GM12878 (cell line): Measurements from ENCODE around the gene SLIRP. TPM values are rescaled to one million over a fixed set of nuclear protein-coding genes. Genes with fewer than 3 reads are reported as not detected.

ENCODE experiments used
- BACH1 ChIP-seq: fragments of 450-650 bp; IDR thresholded peaks from 2 replicates; pipeline ENCODE4 v1.6.1; 2017; ENCODE audit warnings: mild to moderate bottlenecking, borderline replicate concordance
- MYC ChIP-seq: IDR thresholded peaks from 2 replicates; pipeline ENCODE4 v1.6.1; 2011; ENCODE audit warnings: mild to moderate bottlenecking, low read length, moderate library complexity, inconsistent platforms; ENCODE audit not compliant: insufficient read depth, insufficient replicate concordance, insufficient read length, severe bottlenecking
- NFXL1 ChIP-seq: fragments of 450-650 bp; IDR thresholded peaks from 2 replicates; pipeline ENCODE4 v1.6.1; 2017; ENCODE audit warnings: antibody characterized with exemption, mild to moderate bottlenecking, borderline replicate concordance
- POU2F2 ChIP-seq: IDR thresholded peaks from 3 replicates; pipeline ENCODE4 v1.6.1; 2011; ENCODE audit warnings: low read depth, mild to moderate bottlenecking, low read length, borderline replicate concordance
- polyA plus RNA-seq, 11 experiments: library from polyadenylated mRNA; depleted of rRNA in 4 of 11; unstranded in 6 of 11; stranded (reverse) in 5 of 11; fragments of >200 nt; fragmentation: Nextera tagmentation in 4 of 11; fragmentation: Illumina TruSeq in 1 of 11; extraction: Ambion mirVana in 4 of 11; extraction: Trizol in 1 of 11; gene quantifications; 1 replicate in 1 of 11; 2 replicates in 10 of 11; pipeline versions ENCODE4 v1.2.1 to v1.2.3, GENCODE V29; 2011 to 2016; ENCODE audit warnings: inconsistent platforms in 2 of 11, missing spikeins in 2 of 11, low read depth in 1 of 11
- total RNA-seq, 4 experiments: library from RNA; depleted of rRNA in 3 of 4; stranded (reverse); fragments of >200 nt in 3 of 4; fragmentation: Illumina TruSeq in 1 of 4; extraction: Trizol in 1 of 4; gene quantifications; 2 replicates each; pipeline versions ENCODE4 v1.2.1 to v1.2.3, GENCODE V29; 2013 to 2021
- TF ChIP-seq, protein P1 (sequence below): fragments of 150-350 bp; IDR thresholded peaks from 2 replicates; pipeline ENCODE4 v1.6.1; 2016; ENCODE audit warnings: low read depth, low read length
- TF ChIP-seq, protein P2 (sequence below): IDR thresholded peaks from 2 replicates; pipeline ENCODE4 v1.6.1; 2011; ENCODE audit warnings: mild to moderate bottlenecking, low read depth, low read length, moderate library complexity; ENCODE audit not compliant: insufficient replicate concordance
- TF ChIP-seq, protein P3 (sequence below): fragments of 450-650 bp; IDR thresholded peaks from 2 replicates; pipeline ENCODE4 v1.6.1; 2017; ENCODE audit warnings: mild to moderate bottlenecking, low read depth, inconsistent platforms; ENCODE audit not compliant: poor library complexity, severe bottlenecking

Gene SLIRP
- total and polyA plus RNA-seq, 10 of the 15 experiments (the other 5 are each of a cell fraction or from before 2014, with no cell fraction given) = 196 to 1,510 (median 596) TPM

DNA sequence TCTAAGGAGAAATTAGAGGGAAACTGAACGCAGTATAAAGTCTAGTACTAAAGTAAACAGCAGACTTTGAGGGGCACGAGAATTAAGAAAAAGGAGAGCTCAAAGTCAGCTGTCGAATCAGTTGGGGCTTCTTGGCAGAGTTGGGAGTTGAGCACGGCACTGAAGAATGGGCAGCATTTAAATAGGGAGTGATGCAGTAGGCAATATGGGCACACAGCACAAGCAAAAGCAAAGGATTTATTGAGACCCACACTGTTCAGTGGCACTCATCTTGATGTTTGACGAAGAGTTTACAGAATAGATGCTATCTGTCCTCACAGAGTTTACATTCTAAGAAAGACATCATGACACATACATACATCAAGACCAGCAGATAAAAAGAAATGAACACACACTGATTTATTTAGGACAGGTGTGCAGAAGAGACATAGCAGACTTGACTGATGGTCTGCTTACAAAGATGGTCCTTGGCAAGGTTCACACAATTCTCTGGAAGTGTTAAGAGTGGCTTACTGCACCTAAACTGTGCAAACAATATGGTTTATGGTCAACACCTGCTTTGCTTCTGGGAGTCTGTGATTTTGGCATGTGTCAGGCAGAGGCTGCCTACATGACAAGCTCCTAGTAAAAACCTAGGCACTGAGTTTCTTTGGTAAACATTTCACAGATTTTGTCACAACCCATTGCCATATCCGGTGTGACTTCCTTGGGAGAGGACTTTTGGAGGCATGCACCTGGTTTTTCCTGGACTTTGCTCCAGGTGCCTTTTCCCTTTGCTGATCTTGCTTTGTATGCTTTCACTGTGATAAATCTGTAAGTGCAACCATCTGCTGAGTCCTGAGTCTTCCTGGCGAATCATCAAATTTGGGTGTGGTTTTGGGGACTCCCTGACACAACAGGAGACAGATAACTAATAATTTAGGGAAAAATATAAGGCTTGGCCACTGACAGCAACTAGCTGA is 26.4 kb upstream of the SLIRP start (continued):
- TF ChIP-seq, protein P1, sequence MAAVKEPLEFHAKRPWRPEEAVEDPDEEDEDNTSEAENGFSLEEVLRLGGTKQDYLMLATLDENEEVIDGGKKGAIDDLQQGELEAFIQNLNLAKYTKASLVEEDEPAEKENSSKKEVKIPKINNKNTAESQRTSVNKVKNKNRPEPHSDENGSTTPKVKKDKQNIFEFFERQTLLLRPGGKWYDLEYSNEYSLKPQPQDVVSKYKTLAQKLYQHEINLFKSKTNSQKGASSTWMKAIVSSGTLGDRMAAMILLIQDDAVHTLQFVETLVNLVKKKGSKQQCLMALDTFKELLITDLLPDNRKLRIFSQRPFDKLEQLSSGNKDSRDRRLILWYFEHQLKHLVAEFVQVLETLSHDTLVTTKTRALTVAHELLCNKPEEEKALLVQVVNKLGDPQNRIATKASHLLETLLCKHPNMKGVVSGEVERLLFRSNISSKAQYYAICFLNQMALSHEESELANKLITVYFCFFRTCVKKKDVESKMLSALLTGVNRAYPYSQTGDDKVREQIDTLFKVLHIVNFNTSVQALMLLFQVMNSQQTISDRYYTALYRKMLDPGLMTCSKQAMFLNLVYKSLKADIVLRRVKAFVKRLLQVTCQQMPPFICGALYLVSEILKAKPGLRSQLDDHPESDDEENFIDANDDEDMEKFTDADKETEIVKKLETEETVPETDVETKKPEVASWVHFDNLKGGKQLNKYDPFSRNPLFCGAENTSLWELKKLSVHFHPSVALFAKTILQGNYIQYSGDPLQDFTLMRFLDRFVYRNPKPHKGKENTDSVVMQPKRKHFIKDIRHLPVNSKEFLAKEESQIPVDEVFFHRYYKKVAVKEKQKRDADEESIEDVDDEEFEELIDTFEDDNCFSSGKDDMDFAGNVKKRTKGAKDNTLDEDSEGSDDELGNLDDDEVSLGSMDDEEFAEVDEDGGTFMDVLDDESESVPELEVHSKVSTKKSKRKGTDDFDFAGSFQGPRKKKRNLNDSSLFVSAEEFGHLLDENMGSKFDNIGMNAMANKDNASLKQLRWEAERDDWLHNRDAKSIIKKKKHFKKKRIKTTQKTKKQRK = no peak
- no peak for TF ChIP-seq MYC
- TF ChIP-seq NFXL1 = no peak
- TF ChIP-seq, protein P2, sequence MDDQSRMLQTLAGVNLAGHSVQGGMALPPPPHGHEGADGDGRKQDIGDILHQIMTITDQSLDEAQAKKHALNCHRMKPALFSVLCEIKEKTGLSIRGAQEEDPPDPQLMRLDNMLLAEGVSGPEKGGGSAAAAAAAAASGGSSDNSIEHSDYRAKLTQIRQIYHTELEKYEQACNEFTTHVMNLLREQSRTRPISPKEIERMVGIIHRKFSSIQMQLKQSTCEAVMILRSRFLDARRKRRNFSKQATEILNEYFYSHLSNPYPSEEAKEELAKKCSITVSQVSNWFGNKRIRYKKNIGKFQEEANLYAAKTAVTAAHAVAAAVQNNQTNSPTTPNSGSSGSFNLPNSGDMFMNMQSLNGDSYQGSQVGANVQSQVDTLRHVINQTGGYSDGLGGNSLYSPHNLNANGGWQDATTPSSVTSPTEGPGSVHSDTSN = no peak
- no peak for TF ChIP-seq POU2F2
- TF ChIP-seq BACH1 = no peak
- TF ChIP-seq, protein P3, sequence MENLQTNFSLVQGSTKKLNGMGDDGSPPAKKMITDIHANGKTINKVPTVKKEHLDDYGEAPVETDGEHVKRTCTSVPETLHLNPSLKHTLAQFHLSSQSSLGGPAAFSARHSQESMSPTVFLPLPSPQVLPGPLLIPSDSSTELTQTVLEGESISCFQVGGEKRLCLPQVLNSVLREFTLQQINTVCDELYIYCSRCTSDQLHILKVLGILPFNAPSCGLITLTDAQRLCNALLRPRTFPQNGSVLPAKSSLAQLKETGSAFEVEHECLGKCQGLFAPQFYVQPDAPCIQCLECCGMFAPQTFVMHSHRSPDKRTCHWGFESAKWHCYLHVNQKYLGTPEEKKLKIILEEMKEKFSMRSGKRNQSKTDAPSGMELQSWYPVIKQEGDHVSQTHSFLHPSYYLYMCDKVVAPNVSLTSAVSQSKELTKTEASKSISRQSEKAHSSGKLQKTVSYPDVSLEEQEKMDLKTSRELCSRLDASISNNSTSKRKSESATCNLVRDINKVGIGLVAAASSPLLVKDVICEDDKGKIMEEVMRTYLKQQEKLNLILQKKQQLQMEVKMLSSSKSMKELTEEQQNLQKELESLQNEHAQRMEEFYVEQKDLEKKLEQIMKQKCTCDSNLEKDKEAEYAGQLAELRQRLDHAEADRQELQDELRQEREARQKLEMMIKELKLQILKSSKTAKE = no peak
